Measurements from ENCODE around the gene ATG7. TPM values are rescaled to one million over a fixed set of nuclear protein-coding genes. Genes with fewer than 3 reads are reported as not detected.

Gene ATG7
- total RNA-seq, 1 experiment from 2014 or later, result 29.3 TPM

GRCh38 chr3:11538581-11538980 is 266.4 kb downstream of the ATG7 start:
- CTCF ChIA-PET, result no interaction called here
- no TSS peak for BruUV-seq (replicated peaks)

GRCh38 chr3:11539218-11539617 is 267.0 kb downstream of the ATG7 start:
- Histone ChIP-seq H3K9me2 (ENCODE audit: insufficient read depth) (no peaks in the 10 kb centered on the region), H4K20me1 (ENCODE audit: insufficient read depth) (no peaks in the 10 kb centered on the region), H3K4me3 (replicated peaks in 1 of 2; ENCODE audit: low read depth in 1 of 2, low read length in 2 of 2) (no peak overlapping the region), H3K27ac (ENCODE audit: low read depth, low read length) (no peak overlapping the region), H3K9me3 (ENCODE audit: control insufficient read depth in 1 of 2, insufficient read depth in 1 of 2, low read depth in 1 of 2, low read length in 2 of 2) (no peaks in the 10 kb centered on the region), H3K27me3 (ENCODE audit: insufficient read depth, low read length) (no peaks in the 10 kb centered on the region), H2AFZ (ENCODE audit: low read depth, low read length, poor library complexity, severe bottlenecking) (no peak overlapping the region), H3K79me2 (ENCODE audit: insufficient read depth, low read length) (no peaks in the 10 kb centered on the region), H3K4me1 (ENCODE audit: control insufficient read depth in 1 of 2, insufficient read depth in 2 of 2, low read length in 2 of 2) (peaks cover 0 to under 1% of the 10 kb centered on the region in 2 experiments; a peak in 1 of 4 replicates), H3K36me3 (ENCODE audit: control insufficient read depth in 1 of 2, insufficient read depth in 2 of 2, low read length in 2 of 2) (no peaks in the 10 kb centered on the region), H3K4me2 (ENCODE audit: low read length) (no peak overlapping the region), H3K9ac (ENCODE audit: low read length) (no peak overlapping the region)
- ATAC-seq, result no peak
- ChIA-PET RAD21 (ENCODE audit: low non-redundant PET in 1 of 2, low total read pairs in 2 of 2, uncharacterized antibody in 2 of 2, unreplicated experiment in 2 of 2) (no interaction called here), POLR2A (no interaction called here), CTCF (no interaction called here)
- TF ChIP-seq, protein P1, sequence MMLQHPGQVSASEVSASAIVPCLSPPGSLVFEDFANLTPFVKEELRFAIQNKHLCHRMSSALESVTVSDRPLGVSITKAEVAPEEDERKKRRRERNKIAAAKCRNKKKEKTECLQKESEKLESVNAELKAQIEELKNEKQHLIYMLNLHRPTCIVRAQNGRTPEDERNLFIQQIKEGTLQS (IDR thresholded peaks at IDR 0.05), result no peak
- intact Hi-C loops (cut with micrococcal nuclease), result no loop called here
- DNase-seq (ENCODE audit: low read depth, low spot score), result no peak
- BruUV-seq (replicated peaks), result no TSS peak

More at GRCh38 chr3:11538581-11538980, 266.4 kb downstream of the ATG7 start:
- Histone ChIP-seq H3K36me3 (ENCODE audit: control insufficient read depth in 1 of 2, insufficient read depth in 2 of 2, low read length in 2 of 2) (no peaks in the 10 kb centered on the region), H4K20me1 (ENCODE audit: insufficient read depth) (no peaks in the 10 kb centered on the region), H3K9me3 (ENCODE audit: control insufficient read depth in 1 of 2, insufficient read depth in 1 of 2, low read depth in 1 of 2, low read length in 2 of 2) (no peaks in the 10 kb centered on the region), H2AFZ (ENCODE audit: low read depth, low read length, poor library complexity, severe bottlenecking) (no peak overlapping the region), H3K27me3 (ENCODE audit: insufficient read depth, low read length) (no peaks in the 10 kb centered on the region), H3K4me2 (ENCODE audit: low read length) (no peak overlapping the region), H3K4me3 (replicated peaks in 1 of 2; ENCODE audit: low read depth in 1 of 2, low read length in 2 of 2) (no peak overlapping the region), H3K4me1 (ENCODE audit: control insufficient read depth in 1 of 2, insufficient read depth in 2 of 2, low read length in 2 of 2) (peaks cover 0 to under 1% of the 10 kb centered on the region in 2 experiments; a peak in 1 of 4 replicates), H3K27ac (ENCODE audit: low read depth, low read length) (no peak overlapping the region), H3K9me2 (ENCODE audit: insufficient read depth) (no peaks in the 10 kb centered on the region), H3K9ac (ENCODE audit: low read length) (no peak overlapping the region), H3K79me2 (ENCODE audit: insufficient read depth, low read length) (no peaks in the 10 kb centered on the region)
- ATAC-seq (no peak), DNase-seq (ENCODE audit: low read depth, low spot score) (no peak)
- TF ChIP-seq YY1 (IDR thresholded peaks at IDR 0.05; ENCODE audit: extremely low read depth, insufficient replicate concordance, low read depth, low read length) (no peak), CBX3 (IDR thresholded peaks at IDR 0.05; ENCODE audit: low read depth) (no peak), SP1 (IDR thresholded peaks at IDR 0.05; ENCODE audit: low read depth) (no peak), ZNF274 (IDR thresholded peaks at IDR 0.05; ENCODE audit: low read depth, low read length) (no peak), MAX (IDR thresholded peaks at IDR 0.05) (no peak), ELF1 (IDR thresholded peaks at IDR 0.05; ENCODE audit: borderline replicate concordance, low read depth) (no peak), SRF (IDR thresholded peaks at IDR 0.05; ENCODE audit: low read depth) (no peak), EGR1 (IDR thresholded peaks at IDR 0.05; ENCODE audit: low read depth) (no peak), JUND (IDR thresholded peaks at IDR 0.05) (no peak)
- intact Hi-C loops (cut with micrococcal nuclease), result no loop called here
- ChIA-PET POLR2A (no interaction called here), RAD21 (ENCODE audit: low non-redundant PET in 1 of 2, low total read pairs in 2 of 2, uncharacterized antibody in 2 of 2, unreplicated experiment in 2 of 2) (no interaction called here)

All from HCT116 (cell line).